Type B pancreatic cell (in vitro differentiated cells): ENCODE measurements around the gene NBEA. TPM values are rescaled to one million over a fixed set of nuclear protein-coding genes. Genes with fewer than 3 reads are reported as not detected.

Source experiments
- DNase-seq: peaks from one replicate; pipeline ENCODE4 v3.0.0; 2021; ENCODE audit warnings: mixed read lengths; ENCODE audit not compliant: unreplicated experiment; ENCODE audit errors: extremely low spot score
- H3K27ac Mint-ChIP-seq: 2 replicates; pipeline ENCODE4 v1.8.0; 2021; ENCODE audit warnings: mild to moderate bottlenecking, mixed read lengths
- H3K27me3 Mint-ChIP-seq: 2 replicates; pipeline ENCODE4 v1.8.0; 2021; ENCODE audit warnings: mixed read lengths
- H3K36me3 Mint-ChIP-seq: 2 replicates; pipeline ENCODE4 v1.8.0; 2021; ENCODE audit warnings: mixed read lengths
- H3K4me1 Mint-ChIP-seq: one replicate; pipeline ENCODE4 v1.8.0; 2021; ENCODE audit warnings: mixed read lengths; ENCODE audit not compliant: unreplicated experiment
- H3K4me3 Mint-ChIP-seq: 2 replicates; pipeline ENCODE4 v1.8.0; 2021; ENCODE audit warnings: mild to moderate bottlenecking, mixed read lengths
- H3K9me3 Mint-ChIP-seq: 2 replicates; pipeline ENCODE4 v1.8.0; 2021; ENCODE audit warnings: mixed read lengths
- total RNA-seq: library from RNA; stranded (reverse); gene quantifications from 2 replicates; pipeline ENCODE4 v1.2.1, GENCODE V29; 2021; ENCODE audit warnings: low replicate concordance
- TF ChIP-seq, protein P1 (sequence below): fragments of 200-600 bp; sonication (generic); conservative IDR thresholded peaks from 2 replicates; pipeline ENCODE4 v1.5.0; 2021; ENCODE audit warnings: antibody characterized with exemption, mild to moderate bottlenecking

The NBEA gene
- total RNA-seq, 1 donor from 2014 or later = 20.8 TPM

DNA sequence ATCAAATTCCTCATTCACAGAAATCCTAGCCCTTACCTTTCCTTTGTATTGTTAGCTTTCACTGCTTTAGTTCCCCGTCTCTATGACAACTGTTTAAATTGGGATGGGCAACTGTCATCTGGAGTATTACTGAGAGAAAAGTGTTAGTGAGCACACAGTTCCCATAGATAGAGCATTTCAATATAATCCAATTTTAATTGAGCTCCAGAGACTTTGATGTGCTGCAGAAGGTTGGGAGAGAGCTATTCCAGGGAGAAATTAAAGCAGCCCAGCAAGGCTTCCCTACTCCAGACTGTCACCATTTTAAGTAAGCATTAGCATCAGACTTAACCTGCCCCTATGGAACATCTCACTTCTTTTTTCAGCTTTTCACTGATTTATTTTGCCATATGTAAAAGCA, 589.5 kb downstream of the NBEA start:
- no peaks in the 10 kb centered on the region for H3K9me3 Mint-ChIP-seq
- TF ChIP-seq, protein P1, sequence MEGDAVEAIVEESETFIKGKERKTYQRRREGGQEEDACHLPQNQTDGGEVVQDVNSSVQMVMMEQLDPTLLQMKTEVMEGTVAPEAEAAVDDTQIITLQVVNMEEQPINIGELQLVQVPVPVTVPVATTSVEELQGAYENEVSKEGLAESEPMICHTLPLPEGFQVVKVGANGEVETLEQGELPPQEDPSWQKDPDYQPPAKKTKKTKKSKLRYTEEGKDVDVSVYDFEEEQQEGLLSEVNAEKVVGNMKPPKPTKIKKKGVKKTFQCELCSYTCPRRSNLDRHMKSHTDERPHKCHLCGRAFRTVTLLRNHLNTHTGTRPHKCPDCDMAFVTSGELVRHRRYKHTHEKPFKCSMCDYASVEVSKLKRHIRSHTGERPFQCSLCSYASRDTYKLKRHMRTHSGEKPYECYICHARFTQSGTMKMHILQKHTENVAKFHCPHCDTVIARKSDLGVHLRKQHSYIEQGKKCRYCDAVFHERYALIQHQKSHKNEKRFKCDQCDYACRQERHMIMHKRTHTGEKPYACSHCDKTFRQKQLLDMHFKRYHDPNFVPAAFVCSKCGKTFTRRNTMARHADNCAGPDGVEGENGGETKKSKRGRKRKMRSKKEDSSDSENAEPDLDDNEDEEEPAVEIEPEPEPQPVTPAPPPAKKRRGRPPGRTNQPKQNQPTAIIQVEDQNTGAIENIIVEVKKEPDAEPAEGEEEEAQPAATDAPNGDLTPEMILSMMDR = no peak
- H3K36me3 Mint-ChIP-seq = peaks cover 3% of the 10 kb centered on the region
- H3K27me3 Mint-ChIP-seq = peaks cover 5% of the 10 kb centered on the region
- H3K4me3 Mint-ChIP-seq = no peak overlapping the region
- H3K27ac Mint-ChIP-seq = no peak overlapping the region
- DNase-seq = no peak
- H3K4me1 Mint-ChIP-seq = peaks cover 18% of the 10 kb centered on the region

DNA sequence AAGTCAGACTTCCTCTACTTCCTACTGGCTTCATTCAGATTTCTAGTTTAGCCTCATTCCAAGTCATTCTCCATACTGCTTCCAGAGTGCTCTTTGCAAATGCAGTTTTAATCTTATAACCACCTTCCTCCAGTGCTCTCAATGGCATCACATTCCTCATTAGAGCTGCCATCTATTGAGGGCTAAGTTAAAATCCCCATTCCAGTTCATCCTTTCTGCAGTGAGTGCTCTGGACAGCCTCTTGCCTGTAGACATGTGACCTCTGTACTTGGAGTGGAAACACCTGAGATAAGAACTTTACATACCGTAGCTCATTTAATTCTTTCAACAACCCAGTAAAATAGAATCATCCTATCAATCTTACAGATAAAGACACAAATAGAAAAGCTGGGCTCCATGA, 592.3 kb downstream of the NBEA start:
- no peak overlapping the region for H3K4me3 Mint-ChIP-seq
- no peak for DNase-seq
- no peak overlapping the region for H3K27ac Mint-ChIP-seq
- H3K36me3 Mint-ChIP-seq = no peaks in the 10 kb centered on the region
- H3K4me1 Mint-ChIP-seq = peaks cover 18% of the 10 kb centered on the region
- no peaks in the 10 kb centered on the region for H3K9me3 Mint-ChIP-seq
- TF ChIP-seq, protein P1 = no peak
- peaks cover 5% of the 10 kb centered on the region for H3K27me3 Mint-ChIP-seq

DNA sequence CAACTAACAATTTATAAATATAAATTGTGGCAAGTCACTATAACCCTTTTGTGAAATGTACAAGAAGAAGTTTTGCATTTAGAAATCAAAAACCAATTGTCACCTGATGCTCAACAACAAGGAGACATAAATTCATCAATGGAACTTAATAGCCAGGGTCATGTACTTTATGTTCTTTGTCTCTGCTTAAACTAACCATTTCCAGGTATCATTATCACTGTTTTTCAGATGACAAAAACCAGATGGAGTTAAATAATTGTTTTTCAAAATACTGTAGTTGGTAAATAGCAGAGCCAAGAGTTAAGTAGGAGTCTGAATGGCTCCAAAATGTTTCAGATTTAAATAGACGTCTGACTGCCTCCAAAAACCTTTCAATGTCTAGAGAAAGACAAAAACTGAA, 606.7 kb downstream of the NBEA start:
- Mint-ChIP-seq H3K4me3 (no peak overlapping the region), H3K27me3 (no peaks in the 10 kb centered on the region), H3K36me3 (no peaks in the 10 kb centered on the region), H3K9me3 (no peaks in the 10 kb centered on the region), H3K27ac (no peak overlapping the region), H3K4me1 (no peaks in the 10 kb centered on the region)
- DNase-seq = no peak
- TF ChIP-seq, protein P1 = no peak

- TF ChIP-seq, protein P1 = no peak
- no peak for DNase-seq
- Mint-ChIP-seq H3K4me3 (no peak overlapping the region), H3K36me3 (no peaks in the 10 kb centered on the region), H3K27me3 (no peaks in the 10 kb centered on the region), H3K4me1 (peaks cover 4% of the 10 kb centered on the region), H3K27ac (no peak overlapping the region), H3K9me3 (no peaks in the 10 kb centered on the region)
Measured at GRCh38 chr13:35549481-35549880, 607.4 kb downstream of the NBEA start.

- Mint-ChIP-seq H3K4me3 (no peak overlapping the region), H3K27ac (no peak overlapping the region), H3K27me3 (no peaks in the 10 kb centered on the region), H3K36me3 (no peaks in the 10 kb centered on the region), H3K4me1 (peaks cover 4% of the 10 kb centered on the region), H3K9me3 (no peaks in the 10 kb centered on the region)
- TF ChIP-seq, protein P1 = no peak
- DNase-seq = no peak
Measured at GRCh38 chr13:35552172-35552844, 610.2 kb downstream of the NBEA start.
